NOMO-1 treated with DMSO at 0.1 percent for 48 hours (cell line): ENCODE measurements around the gene REEP1.
"Not testable (repeated sequence)": the region's sequence is repeated elsewhere in the genome, so short reads cannot be mapped to it uniquely, and the experiment has no call there.

Source experiments
- DNase-seq: peaks from one replicate; lab custom pipeline; 2025; ENCODE audit not compliant: unreplicated experiment; lab: John Stamatoyannopoulos, UW

Gene REEP1

DNA sequence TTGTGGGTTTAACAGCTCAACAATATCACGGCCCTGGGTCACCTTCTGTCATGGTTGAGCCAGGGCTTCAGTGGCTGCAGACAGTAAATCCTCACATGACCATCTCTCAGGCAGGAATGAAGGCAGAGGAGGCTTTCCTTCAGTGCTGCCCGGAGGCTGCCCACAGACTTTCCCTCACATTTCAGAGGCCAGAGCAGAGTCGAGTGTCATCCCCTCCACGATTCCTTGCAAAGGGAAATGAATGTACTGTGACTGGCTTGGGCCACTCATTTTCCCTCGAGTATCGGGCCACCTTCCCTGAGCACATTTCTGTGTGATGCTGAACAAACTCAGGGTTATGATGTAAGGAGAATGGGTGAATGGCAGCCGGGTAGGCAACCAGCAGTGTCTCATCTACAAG lies 10.0 kb upstream of the REEP1 start:
- DNase-seq: no peak

DNA sequence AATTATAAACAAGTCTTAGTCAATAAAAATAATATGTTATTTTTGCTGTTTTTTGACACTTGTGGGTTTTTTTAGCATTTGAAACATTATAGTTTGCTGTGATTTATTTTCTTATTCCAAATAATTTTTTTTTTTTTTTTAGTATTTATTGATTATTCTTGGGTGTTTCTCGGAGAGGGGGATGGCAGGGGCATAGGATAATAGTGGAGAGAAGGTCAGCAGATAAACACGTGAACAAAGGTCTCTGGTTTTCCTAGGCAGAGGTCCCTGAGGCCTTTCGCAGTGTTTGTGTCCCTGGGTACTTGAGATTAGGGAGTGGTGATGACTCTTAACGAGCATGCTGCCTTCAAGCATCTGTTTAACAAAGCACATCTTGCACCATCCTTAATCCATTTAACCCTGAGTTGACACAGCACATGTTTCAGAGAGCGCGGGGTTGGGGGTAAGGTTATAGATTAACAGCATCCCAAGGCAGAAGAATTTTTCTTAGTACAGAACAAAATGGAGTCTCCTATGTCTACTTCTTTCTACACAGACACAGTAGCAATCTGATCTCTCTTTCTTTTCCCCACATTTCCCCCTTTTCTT lies 8.5 kb upstream of the REEP1 start:
- not testable (repeated sequence) for DNase-seq

DNA sequence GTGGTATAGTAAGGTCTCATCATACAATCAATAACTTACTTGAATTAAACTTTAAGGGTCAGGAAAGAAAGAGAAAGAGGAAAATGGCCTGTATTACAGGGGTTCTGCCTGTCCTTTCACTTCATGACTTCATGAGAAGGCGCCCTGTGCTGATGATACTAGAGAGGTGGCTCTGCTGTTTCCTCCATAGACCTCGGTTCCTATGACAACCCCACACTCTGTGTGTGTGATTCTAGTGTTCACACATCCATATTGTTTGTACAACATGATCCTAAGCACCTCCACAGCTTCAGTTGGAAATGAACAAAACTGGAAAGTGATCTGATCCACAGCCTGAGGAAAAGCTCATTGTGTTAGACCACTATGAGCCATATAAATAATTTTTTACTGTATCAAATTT lies 7.0 kb upstream of the REEP1 start:
- DNase-seq: no peak

DNA sequence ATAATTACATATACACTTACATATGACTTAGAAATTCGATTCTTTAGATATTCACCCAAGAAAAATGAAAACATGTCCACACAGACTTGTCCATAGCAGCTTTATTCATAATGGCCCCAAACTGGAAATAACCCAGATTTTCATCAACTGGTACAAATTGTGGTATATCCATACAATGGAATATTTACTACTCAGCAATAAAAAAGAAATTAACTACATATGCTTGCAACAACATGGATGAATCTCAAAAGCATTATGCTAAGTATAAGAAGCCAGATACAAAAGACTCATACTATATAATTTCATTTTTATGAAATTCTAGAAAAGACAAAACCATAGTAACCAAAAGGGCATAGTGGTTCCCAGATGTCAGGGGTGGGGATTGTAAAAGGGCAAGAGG lies 5.1 kb upstream of the REEP1 start:
- no peak for DNase-seq

DNA sequence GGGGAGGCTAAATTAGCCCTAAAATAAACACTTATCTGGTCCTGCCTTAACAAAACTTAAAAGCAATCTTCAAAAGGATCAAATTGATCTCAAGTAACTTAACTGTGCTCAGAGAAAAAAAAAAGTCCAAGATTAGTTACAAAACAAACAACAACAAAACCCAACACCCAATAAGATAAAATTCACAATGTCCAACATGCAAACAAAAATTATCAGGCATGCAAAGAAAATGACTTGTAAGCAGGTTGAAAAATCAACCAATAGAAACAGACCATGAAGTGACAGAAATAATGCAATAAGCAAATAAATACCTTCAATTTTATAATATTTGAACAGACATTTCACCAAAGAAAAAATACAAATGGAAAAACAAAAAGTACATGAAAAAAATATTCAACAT lies 4.0 kb upstream of the REEP1 start:
- no peak for DNase-seq

DNA sequence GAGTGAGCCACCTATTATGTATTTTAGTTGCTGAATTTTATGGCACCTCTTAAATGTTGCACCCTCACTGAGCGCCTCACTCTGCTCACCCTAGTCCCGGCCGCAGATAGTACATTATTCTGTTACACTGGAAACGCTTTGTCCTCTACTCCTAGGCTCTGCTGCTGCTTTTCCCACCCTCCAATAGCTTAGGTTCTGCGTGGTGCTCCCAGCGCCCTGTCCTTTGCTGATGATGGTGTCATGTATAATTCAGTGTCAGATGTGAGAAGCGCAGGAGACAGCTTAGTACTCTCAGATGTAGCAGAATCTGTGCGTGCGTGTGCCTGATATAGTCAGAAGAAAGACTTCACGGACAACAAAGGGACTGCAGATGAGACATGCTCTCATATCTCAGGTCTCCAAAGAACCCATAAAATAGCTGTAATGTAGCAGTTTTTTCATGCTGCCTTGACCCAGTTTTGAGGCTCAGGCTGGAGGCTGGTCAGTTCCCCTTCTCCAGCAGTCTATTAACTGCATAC lies 1.4 kb upstream of the REEP1 start:
- DNase-seq: no peak

DNA sequence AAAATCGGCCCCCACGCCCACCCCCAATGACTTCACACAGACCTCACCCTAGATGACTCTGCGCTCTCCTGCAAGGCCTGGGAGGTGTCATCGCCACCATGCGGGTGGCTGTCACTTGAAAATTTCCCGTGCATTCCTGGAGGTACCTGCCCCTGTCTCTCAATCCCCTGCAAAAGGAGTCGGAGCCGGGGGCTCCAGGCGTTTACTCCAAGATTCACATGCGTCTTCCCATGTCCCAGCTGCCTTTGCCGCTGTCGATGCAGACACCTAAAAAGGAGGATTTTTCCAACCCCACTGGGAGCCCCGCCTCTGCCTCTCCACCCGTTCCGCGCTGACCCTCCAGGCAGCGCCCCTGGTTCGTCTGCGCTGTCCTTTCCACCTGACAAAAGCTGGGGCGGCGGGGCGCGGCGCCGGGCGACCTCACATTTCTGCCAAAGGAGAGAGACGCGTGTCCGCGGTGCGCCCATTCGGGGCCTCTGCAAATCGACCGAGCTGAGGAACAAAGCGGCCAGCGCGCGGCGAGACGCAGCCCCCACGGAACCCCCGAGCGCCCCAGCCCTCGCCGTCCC lies 667 bp downstream of the REEP1 start:
- no peak for DNase-seq

DNA sequence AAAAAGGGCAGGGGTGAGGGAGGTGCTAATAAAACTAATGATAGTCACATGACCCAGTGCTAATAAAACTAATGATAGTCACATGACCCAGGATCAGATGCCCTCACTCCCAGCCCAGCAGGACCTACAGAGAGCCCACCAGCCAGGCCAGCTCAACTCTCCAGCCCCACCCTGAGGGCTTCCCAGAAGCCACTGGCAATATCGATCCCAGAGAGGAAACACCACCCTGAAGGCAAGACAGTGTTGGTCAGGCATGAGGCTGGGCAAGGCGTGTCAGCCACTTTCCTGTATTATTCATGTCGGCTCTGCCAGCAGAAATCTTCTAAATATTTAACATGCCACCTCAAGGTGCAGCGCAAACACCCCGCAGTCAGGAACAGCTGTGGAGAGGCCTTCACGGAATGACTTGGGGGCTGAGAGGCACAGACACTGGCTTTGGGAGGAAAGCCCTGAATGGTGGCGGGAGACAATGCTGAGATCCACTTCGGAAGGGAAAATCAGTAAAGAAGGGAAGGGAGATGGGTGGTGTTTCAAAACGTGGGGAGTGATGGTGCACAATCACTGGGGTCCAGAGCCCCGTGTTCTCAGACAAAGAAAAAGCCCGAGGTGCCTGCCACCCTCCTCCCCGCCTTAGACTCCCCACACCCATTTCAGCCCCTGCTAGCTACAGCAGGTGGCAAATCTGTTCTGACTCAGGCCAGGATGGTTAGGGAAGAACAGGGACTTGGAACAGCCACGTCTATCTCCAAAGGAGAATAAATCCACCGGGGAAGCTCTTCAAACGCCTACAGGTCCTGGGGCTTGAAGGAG lies 1.4 kb downstream of the REEP1 start:
- no peak for DNase-seq

DNA sequence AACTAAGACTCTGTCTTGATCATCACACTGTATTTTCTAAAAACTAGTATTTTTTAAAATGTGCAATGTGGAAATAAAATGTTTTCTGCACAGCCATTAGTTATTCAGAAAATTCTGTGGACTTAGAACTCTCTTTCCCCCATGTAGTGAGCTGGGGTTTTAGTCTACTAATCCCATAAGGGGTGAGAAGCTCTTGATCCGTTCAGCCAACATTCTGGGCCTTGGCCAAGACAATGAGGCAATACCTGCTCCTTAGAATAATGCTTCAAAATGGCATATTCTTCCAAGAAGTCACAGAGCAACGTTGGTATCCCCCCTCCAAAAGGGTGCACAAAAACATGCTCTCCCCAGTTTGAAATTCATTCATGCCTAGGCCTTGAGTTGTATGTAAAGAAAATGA lies 4.0 kb downstream of the REEP1 start:
- DNase-seq: no peak

DNA sequence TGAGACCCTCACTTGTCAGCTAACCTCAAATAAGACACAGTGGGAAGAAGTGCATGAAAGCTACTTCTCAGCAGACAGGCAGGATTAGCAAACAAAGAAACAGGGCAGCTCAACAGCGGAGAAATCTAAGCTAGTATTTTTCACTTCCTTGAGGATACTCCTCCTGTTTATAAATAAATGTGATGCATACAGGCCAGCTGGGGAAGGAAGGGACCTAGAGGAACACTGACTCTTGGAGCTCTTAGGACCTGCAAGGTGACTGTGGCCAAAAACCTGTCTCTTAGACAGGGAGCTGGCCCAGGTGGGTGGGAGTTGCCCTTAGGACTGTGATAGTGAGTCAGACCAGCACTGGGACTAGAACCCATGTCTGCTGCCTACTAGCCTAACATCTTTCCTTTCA lies 4.8 kb downstream of the REEP1 start:
- DNase-seq: no peak

DNA sequence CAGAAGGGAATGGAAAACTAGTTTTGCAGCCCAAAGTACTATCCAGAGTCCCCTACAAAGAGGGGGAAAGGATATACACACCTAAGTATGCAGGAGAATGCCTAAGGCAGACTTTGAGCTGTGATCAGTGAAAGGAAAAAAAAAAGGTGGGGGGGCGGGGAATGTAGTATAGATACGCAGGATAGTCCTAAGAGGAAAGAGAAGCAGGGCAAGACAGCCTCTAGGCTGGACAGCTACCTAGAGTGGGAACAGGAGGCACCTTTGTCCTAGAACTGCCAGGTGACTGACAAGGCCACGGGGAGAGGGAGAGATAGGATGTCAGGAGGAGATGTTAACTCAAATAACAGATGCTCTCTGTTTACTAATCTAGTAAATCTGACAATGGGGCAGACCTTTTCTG lies 6.0 kb downstream of the REEP1 start:
- DNase-seq: no peak

DNA sequence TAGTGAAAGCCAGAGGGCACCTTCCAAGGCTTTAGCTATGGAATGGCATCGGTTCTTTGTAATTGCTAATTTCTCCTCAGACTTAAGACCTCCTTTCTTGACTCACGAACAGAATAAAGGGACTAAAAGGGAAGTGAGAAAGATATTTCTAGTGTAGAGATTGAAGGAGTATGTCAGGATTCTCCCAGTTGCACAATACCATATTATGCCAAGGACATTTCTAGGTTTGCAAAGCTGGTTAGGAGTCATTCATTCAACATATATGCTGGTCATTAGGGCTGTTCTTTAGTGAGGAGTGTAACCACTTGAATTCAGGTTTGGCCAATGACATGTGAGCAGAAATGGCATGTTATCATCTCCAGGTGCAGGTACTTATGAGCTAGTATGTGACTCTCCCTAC lies 7.4 kb downstream of the REEP1 start:
- peak; percentile 65 for DNase-seq

DNA sequence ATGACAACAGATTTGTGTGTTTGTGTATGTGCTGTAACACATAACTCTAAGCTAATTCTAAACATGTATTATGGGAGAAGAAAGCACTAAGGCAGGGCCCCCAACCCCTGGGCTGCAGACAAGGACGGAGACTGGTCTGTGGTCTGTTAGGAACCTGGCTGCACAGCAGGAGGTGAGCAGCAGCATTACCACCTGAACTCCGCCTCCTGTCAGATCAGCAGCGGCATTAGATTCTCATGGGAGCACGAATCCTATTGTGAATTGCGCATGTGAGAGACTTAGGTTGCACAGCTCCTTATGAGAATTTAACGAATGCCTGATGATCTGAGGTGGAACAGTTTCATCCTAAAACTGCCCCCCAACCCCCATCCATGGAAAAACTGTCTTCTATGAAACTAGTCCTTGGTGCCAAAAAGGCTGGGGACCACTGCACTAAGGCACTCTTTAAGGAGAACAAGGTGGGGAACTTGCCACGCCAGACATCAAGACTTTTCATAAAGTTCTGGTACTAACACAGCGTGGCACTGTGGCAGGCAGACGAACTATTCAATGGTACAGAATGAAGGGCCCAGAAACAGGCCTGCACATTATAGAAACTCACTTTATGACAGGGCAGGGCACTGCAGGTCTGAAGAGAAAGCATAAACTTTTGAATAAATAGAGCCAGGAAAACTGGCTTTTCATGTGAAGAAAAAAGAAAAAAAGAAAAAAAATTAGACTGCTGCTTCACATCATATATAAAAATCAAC lies 14.0 kb downstream of the REEP1 start:
- DNase-seq: no peak

DNA sequence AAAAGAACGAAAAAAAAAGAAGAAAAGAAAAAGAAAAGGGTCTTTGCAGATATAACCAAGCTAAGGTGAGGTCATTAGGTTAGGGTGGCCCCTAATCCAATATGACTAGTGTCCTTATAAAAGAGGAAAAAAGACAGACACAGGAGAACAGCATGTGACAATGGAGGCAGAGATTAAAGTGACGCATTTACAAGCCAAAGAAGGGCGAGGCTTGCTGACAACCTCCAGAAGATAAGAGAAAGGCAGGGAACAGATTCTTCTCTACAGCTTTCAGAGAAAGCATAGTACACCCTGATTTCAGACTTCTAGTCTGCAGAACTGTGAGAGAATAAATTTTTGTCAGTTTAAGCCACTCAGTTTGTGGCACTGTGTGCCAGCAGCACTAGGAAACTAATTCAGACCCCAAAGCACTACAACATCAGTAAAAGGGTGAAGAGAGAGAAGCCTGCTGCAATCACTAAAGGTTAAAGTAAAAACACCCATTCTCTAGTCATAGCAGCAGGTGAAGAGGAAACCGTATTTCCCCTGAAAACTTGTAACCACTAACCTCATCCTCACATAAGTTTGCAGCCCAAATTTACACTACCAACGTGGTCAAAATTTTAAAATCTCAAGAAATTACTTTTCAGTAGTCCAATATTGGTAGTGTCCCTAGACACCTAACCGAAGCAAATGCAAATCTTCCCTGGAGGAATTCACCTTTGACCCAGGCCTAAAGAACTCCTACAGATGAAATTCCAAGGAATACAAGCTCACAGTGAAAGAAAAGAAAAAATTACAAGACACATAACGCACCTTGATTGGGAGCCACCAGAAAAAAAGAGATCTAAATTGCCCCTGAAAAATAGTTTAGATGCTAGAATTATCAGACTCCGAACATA lies 17.5 kb downstream of the REEP1 start:
- DNase-seq: no peak

DNA sequence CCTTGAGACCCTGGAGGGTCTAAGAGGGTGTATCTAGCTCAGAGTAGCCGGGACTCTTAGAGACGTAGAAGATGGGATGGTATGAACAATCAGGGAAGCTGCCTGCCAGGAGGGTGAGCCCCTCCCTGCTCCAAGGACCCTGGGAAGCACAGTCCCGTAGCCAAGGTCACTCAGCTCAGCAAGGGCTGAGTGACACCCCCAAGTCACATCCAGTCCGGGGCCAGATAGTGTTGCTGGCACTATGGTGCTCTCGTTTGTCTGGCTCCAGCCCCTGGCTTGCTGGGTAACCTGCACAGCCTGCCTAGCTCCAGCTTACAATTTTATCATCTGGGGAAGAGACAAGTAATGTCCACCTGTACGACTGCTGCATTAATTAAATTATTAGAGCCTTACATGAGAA lies 22.3 kb downstream of the REEP1 start:
- DNase-seq: no peak

DNA sequence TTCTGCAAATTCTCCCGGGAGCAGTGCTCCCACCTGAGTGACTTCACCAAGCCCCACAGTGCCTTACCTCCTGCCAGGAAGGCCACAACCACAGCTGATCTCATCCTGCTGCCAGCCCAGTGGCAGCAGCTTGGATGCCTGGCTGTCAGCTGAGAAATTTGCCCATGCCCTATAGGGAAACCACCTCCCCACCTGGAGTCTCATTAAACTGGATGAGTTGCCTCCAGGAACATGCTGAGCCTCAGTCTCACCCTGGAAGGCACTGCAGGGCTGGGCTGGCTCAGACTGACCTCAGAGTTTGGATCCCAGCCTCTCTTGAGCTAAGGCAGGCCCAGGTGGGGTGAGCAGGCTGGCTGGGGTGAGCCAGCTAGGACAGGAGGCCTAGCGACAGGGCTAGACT lies 23.3 kb downstream of the REEP1 start:
- no peak for DNase-seq

DNA sequence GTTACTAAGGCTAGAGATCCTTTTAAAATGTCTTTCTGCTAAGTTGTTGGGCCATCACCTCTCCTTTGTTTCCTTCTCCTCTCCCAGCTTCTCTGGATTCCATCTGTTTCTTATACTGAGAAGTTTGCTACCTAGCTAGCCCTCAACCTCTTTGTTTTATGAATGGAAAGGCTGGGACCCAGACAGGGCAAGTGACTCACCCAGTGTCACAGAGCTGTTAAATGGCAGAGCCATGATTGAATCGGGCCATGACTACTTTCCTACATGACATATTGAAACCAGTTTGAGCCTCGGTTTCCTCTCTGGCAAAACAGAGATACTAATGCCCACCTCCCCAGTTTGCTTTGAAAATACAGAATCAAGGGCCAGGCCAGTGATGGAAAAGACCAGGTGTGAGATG lies 24.1 kb downstream of the REEP1 start:
- DNase-seq: no peak

DNA sequence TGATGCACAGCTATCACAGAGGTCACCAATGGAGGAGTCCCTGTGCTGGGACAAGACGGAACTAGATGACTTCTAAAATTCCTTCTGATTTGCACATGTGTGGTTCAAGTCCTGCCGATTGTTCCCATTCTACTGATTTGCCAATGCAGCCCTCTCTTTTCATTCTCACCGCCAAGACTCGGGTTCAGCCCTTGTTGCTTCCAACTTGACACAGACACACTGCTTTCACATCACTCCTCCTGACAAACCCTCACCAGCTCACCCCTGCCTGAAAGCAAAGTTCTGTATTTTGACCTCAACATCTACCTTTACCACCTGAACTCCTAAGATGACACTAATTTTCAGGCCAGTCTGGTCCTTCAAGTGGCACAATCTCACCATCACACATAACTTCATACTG lies 25.5 kb downstream of the REEP1 start:
- no peak for DNase-seq

DNA sequence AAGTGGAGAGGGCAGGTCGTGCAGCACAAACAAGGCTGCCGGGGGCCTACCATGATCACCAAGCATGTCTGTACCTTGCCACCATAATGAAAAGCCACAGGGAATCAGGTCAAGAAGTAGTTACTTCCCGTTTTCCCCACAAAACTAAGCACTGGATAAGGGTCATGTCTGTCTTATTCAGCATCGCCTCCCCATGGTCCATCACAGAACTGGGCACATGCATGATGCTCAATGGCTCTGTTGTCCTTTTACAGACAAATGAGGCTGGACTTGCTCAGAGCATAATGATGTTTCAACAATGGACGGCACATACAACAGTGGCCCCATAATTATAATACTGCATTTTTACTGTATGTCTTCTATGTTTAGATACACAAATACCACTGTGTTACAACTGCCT lies 27.5 kb downstream of the REEP1 start:
- no peak for DNase-seq

DNA sequence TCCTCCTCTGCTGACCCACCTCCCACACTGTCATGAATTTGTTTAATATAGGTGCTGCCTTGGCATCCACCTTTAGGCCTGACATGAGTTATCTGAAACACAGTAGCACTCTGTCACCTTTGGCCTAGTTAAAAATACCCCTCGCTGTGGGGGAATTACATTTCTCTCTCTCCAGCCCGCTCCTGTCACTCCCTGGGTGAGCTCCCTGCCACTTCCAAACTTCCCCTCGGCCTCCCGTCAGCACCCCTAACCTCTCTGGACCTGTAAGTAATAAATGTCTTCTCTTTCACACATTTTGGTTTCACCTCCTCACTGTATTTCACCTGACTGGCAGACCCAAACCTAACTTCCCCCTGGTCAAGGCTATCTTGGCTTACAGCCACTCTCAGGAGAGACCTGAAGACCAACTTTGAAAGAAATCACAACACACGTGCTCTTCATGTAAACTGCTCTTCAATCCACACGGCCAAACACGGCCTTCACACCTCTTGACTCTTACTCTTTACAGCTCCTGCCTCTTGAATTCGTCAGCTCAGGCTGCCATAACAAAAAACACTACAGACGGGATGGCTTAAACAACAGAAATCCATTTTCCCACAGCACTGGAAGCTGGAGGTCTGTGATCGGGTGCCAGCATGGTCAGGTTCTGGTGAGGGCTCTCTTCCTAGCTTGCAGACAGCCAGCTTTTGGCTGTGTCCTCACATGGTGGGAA lies 28.3 kb downstream of the REEP1 start:
- no peak for DNase-seq
